Neural progenitor cell (in vitro differentiated cells): Measurements from ENCODE around the gene TRAPPC2. TPM values are rescaled to one million over a fixed set of nuclear protein-coding genes. Genes with fewer than 3 reads are reported as not detected.
"Not testable (repeated sequence)": the region's sequence is repeated elsewhere in the genome, so short reads cannot be mapped to it uniquely, and the experiment has no call there.

Experiments used
- DNase-seq: peaks from one replicate; pipeline ENCODE4 v3.0.0-alpha.2; 2016; ENCODE audit warnings: low spot score
- H2AFZ ChIP-seq: fragments of 200-600 bp; sonication (generic); replicated peaks from 2 replicates; pipeline ENCODE4 v1.6.1; 2016; ENCODE audit warnings: antibody characterized with exemption
- H3F3A ChIP-seq: fragments of 200-600 bp; sonication (generic); 2 replicates; pipeline ENCODE4 v1.6.1; 2016; ENCODE audit warnings: antibody characterized with exemption, low read depth
- H3K27ac ChIP-seq: fragments of 200-600 bp; sonication (generic); 2 replicates; pipeline ENCODE4 v1.5.1; 2016; ENCODE audit warnings: mild to moderate bottlenecking
- H3K27me3 ChIP-seq: fragments of 200-600 bp; sonication (generic); 2 replicates; pipeline ENCODE4 v1.6.1; 2016; ENCODE audit warnings: mild to moderate bottlenecking, moderate library complexity
- H3K36me3 ChIP-seq: fragments of 200-600 bp; sonication (generic); 2 replicates; pipeline ENCODE4 v1.5.1; 2016
- H3K4me1 ChIP-seq: fragments of 200-600 bp; sonication (generic); 2 replicates; pipeline ENCODE4 v1.6.1; 2016; ENCODE audit warnings: mixed run types
- H3K4me2 ChIP-seq: fragments of 200-600 bp; sonication (generic); 2 replicates; pipeline ENCODE4 v1.6.1; 2016
- H3K4me3 ChIP-seq: fragments of 200-600 bp; sonication (generic); 2 replicates; pipeline ENCODE4 v1.5.1; 2016
- H3K79me2 ChIP-seq: fragments of 200-600 bp; sonication (generic); 2 replicates; pipeline ENCODE4 v1.6.1; 2016; ENCODE audit warnings: low read depth
- H3K9ac ChIP-seq: fragments of 200-600 bp; sonication (generic); 2 replicates; pipeline ENCODE4 v1.6.1; 2016
- H3K9me3 ChIP-seq: fragments of 200-600 bp; sonication (generic); 2 replicates; pipeline ENCODE4 v1.5.1; 2016; ENCODE audit warnings: low read depth
- H4K20me1 ChIP-seq: fragments of 200-600 bp; sonication (generic); 2 replicates; pipeline ENCODE4 v1.6.1; 2016; ENCODE audit warnings: low read depth
- H3K27ac Mint-ChIP-seq: 3 replicates; pipeline ENCODE4 v1.8.0; 2021; ENCODE audit warnings: mixed read lengths
- H3K27me3 Mint-ChIP-seq: 2 replicates; pipeline ENCODE4 v1.8.0; 2022; ENCODE audit warnings: low read depth, mild to moderate bottlenecking, inconsistent platforms, moderate library complexity, mixed read lengths; ENCODE audit not compliant: insufficient read depth
- H3K36me3 Mint-ChIP-seq: 3 replicates; pipeline ENCODE4 v1.8.0; 2021; ENCODE audit warnings: mixed read lengths
- H3K4me1 Mint-ChIP-seq: 3 replicates; pipeline ENCODE4 v1.8.0; 2021; ENCODE audit warnings: mixed read lengths
- H3K4me3 Mint-ChIP-seq: 3 replicates; pipeline ENCODE4 v1.8.0; 2021; ENCODE audit warnings: mild to moderate bottlenecking, moderate library complexity, mixed read lengths
- H3K9me3 Mint-ChIP-seq: 3 replicates; pipeline ENCODE4 v1.8.0; 2020; ENCODE audit warnings: mixed read lengths
- EZH2 ChIP-seq: fragments of 200-600 bp; sonication (generic); IDR thresholded peaks from 2 replicates; pipeline ENCODE4 v1.6.1; 2017; ENCODE audit warnings: antibody characterized with exemption, mild to moderate bottlenecking, moderate library complexity
- EZH2phosphoT487 ChIP-seq: fragments of 200-600 bp; sonication (generic); IDR thresholded peaks from 2 replicates; pipeline ENCODE4 v1.6.1; 2017; ENCODE audit warnings: antibody characterized with exemption
- total RNA-seq: library from RNA; depleted of rRNA; stranded (reverse); fragments of >200 nt; gene quantifications from 2 replicates; pipeline ENCODE4 v1.2.3, GENCODE V29; 2015; ENCODE audit warnings: low replicate concordance
- TF ChIP-seq, protein P1 (sequence below): fragments of 200-600 bp; sonication (generic); IDR thresholded peaks from 2 replicates; pipeline ENCODE4 v1.5.1; 2017; ENCODE audit warnings: antibody characterized with exemption, mild to moderate bottlenecking

The TRAPPC2 gene
- total RNA-seq, 1 donor from 2014 or later = 31.6 TPM

DNA sequence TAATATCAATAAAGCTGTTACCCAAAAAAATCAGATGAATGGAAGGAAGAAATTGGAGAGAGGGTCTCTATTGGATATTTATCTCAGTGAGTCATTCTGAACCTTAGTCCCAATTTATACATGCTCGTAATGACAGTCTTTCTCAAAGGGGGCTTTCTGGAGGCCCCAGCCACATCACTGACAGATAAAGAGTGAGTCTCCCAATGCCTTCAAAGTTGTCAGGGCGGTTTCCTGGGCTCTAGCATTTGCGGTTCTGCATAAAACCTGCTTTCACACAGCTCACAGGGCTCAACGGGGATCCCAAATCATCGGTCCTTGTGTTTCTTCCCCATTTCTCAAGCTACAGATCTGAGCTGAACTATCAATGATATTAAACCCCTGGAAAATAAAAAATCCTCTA is 64.2 kb downstream of the TRAPPC2 start:
- H4K20me1 ChIP-seq = no peaks in the 10 kb centered on the region
- Mint-ChIP-seq H3K4me1 (no peaks in the 10 kb centered on the region), H3K36me3 (no peaks in the 10 kb centered on the region), H3K9me3 (no peaks in the 10 kb centered on the region), H3K27me3 (peaks cover 2% of the 10 kb centered on the region), H3K4me3 (no peak overlapping the region), H3K27ac (no peak overlapping the region)
- H3K4me3 ChIP-seq = no peak overlapping the region
- H3F3A ChIP-seq = no peaks in the 10 kb centered on the region
- H3K36me3 ChIP-seq = no peaks in the 10 kb centered on the region
- no peak overlapping the region for H2AFZ ChIP-seq
- H3K4me1 ChIP-seq = no peaks in the 10 kb centered on the region
- TF ChIP-seq, protein P1, sequence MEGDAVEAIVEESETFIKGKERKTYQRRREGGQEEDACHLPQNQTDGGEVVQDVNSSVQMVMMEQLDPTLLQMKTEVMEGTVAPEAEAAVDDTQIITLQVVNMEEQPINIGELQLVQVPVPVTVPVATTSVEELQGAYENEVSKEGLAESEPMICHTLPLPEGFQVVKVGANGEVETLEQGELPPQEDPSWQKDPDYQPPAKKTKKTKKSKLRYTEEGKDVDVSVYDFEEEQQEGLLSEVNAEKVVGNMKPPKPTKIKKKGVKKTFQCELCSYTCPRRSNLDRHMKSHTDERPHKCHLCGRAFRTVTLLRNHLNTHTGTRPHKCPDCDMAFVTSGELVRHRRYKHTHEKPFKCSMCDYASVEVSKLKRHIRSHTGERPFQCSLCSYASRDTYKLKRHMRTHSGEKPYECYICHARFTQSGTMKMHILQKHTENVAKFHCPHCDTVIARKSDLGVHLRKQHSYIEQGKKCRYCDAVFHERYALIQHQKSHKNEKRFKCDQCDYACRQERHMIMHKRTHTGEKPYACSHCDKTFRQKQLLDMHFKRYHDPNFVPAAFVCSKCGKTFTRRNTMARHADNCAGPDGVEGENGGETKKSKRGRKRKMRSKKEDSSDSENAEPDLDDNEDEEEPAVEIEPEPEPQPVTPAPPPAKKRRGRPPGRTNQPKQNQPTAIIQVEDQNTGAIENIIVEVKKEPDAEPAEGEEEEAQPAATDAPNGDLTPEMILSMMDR = no peak
- no peaks in the 10 kb centered on the region for H3K27me3 ChIP-seq
- H3K79me2 ChIP-seq = no peaks in the 10 kb centered on the region
- H3K4me2 ChIP-seq = no peak overlapping the region
- no peaks in the 10 kb centered on the region for H3K9me3 ChIP-seq
- DNase-seq = no peak
- H3K27ac ChIP-seq = no peak overlapping the region
- no peak overlapping the region for H3K9ac ChIP-seq

DNA sequence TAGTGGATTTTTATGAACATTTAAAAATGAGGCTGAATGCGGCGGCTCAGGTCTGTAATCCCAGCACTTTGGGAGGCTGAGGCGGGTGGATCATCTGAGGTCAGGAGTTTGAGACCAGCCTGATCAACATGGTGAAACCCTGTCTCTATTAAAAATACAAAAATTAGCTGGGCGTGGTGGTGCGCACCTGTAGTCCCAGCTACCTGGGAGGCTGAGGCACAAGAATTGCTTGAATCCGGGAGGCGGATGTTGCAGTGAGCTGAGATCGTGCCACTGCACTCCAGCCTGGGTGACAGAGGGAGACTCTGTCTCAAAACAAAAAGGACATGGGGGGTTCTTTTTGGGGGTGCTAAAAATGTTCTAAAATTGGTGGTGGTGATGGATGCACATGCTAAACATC is 64.7 kb downstream of the TRAPPC2 start:
- not testable (repeated sequence) for H3K9me3 Mint-ChIP-seq, H3K4me2 ChIP-seq, H3K9ac ChIP-seq, H3K9me3 ChIP-seq, H3F3A ChIP-seq, H3K4me3 ChIP-seq, H3K36me3 ChIP-seq, H3K27ac Mint-ChIP-seq, H3K4me3 Mint-ChIP-seq, H3K79me2 ChIP-seq, H3K36me3 Mint-ChIP-seq, H3K4me1 ChIP-seq, H3K4me1 Mint-ChIP-seq, H3K27ac ChIP-seq, H4K20me1 ChIP-seq, H3K27me3 ChIP-seq, DNase-seq, H3K27me3 Mint-ChIP-seq, H2AFZ ChIP-seq

DNA sequence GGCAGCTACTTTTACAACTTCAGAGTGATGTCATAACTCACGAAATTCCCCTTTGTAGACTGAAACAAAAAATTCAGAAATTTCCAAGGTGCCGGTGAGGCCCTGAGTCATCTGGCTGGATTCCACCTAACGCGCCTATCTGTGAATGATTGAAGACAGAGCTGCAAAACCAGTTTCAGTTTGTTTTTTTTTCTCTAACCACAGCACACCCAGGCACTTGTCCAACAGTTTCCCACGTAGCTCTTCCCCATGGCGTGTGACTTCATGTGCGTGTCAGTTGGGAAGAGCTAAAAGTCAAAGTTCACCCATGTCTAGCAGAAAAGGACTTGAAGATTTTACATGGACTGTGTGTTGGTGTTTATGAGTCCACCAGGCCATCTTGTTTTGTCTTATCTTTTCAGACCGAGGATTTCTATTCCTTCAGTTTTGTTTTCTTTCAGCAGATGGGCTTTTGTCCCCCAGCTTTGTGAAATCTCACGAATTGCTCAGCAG is 65.1 kb downstream of the TRAPPC2 start:
- Histone ChIP-seq H3K9ac (no peak overlapping the region), H3K4me2 (no peak overlapping the region), H2AFZ (no peak overlapping the region), H4K20me1 (no peaks in the 10 kb centered on the region), H3F3A (no peaks in the 10 kb centered on the region), H3K9me3 (no peaks in the 10 kb centered on the region), H3K4me1 (no peaks in the 10 kb centered on the region), H3K27ac (no peak overlapping the region), H3K4me3 (no peak overlapping the region), H3K79me2 (no peaks in the 10 kb centered on the region), H3K27me3 (no peaks in the 10 kb centered on the region), H3K36me3 (no peaks in the 10 kb centered on the region)
- Mint-ChIP-seq H3K9me3 (no peaks in the 10 kb centered on the region), H3K4me1 (no peaks in the 10 kb centered on the region), H3K36me3 (no peaks in the 10 kb centered on the region), H3K27me3 (peaks cover 2% of the 10 kb centered on the region), H3K27ac (no peak overlapping the region), H3K4me3 (no peak overlapping the region)
- DNase-seq = no peak
- TF ChIP-seq, protein P1 = no peak
- TF ChIP-seq EZH2 (no peak), EZH2phosphoT487 (no peak)

DNA sequence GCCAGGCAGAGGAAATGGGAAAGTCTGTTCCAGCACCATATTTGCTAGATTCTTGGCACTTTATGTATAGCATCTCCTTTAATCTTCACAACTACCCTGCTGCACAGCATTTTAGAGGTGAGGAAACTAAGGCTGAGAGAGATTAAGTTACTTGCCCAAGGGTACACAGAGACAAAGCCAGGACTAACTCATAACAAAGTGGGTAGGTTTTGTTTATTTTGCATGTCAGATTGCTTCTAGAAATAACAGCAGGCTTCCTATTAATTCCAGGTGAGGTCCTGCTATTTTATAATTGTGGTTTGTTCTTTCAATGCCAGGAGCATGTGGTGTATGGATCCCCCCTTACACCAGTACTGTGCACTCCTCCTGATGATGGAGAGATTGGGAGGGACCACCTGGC is 66.5 kb downstream of the TRAPPC2 start:
- Histone ChIP-seq H3K4me1 (no peaks in the 10 kb centered on the region), H3K4me3 (no peak overlapping the region), H3K27me3 (no peaks in the 10 kb centered on the region), H3K9ac (no peak overlapping the region), H3K27ac (no peak overlapping the region), H3K4me2 (no peak overlapping the region), H2AFZ (no peak overlapping the region), H3K36me3 (no peaks in the 10 kb centered on the region), H3K9me3 (no peaks in the 10 kb centered on the region), H3F3A (no peaks in the 10 kb centered on the region), H3K79me2 (no peaks in the 10 kb centered on the region), H4K20me1 (no peaks in the 10 kb centered on the region)
- Mint-ChIP-seq H3K4me3 (no peak overlapping the region), H3K36me3 (no peaks in the 10 kb centered on the region), H3K4me1 (no peaks in the 10 kb centered on the region), H3K9me3 (no peaks in the 10 kb centered on the region), H3K27ac (no peak overlapping the region), H3K27me3 (peaks cover 2% of the 10 kb centered on the region)
- TF ChIP-seq, protein P1 = no peak
- TF ChIP-seq EZH2phosphoT487 = no peak
- no peak for DNase-seq
